H9 (cell line): ENCODE measurements around the gene KCTD12. TPM values are rescaled to one million over a fixed set of nuclear protein-coding genes. Genes with fewer than 3 reads are reported as not detected.
"Not testable (repeated sequence)": the region's sequence is repeated elsewhere in the genome, so short reads cannot be mapped to it uniquely, and the experiment has no call there.

Experiments used
- DNase-seq: peaks from one replicate; pipeline ENCODE4 v3.0.0-alpha.2; 2017
- H2AFZ ChIP-seq: one replicate; pipeline ENCODE4 v1.6.1; 2013; ENCODE audit warnings: mild to moderate bottlenecking, low read length, control low read depth, moderate library complexity
- H2AK5ac ChIP-seq: 2 replicates; pipeline ENCODE4 v1.6.1; 2013; ENCODE audit warnings: low read length, control low read depth, mixed read lengths; ENCODE audit not compliant: insufficient read length
- H2BK120ac ChIP-seq: one replicate; pipeline ENCODE4 v1.6.1; 2013; ENCODE audit warnings: low read depth, mild to moderate bottlenecking, low read length, control low read depth, inconsistent platforms; ENCODE audit not compliant: poor library complexity, severe bottlenecking
- H2BK12ac ChIP-seq: 2 replicates; pipeline ENCODE4 v1.6.1; 2013; ENCODE audit warnings: low read length, control low read depth, mixed read lengths, low read depth; ENCODE audit not compliant: insufficient read length
- H2BK15ac ChIP-seq: 2 replicates; pipeline ENCODE4 v1.6.1; 2013; ENCODE audit warnings: low read depth, low read length, control low read depth
- H2BK20ac ChIP-seq: one replicate; pipeline ENCODE4 v1.6.1; 2013; ENCODE audit warnings: low read depth, mild to moderate bottlenecking, low read length, control low read depth, inconsistent platforms; ENCODE audit not compliant: poor library complexity, severe bottlenecking
- H2BK5ac ChIP-seq: 2 replicates; pipeline ENCODE4 v1.6.1; 2013; ENCODE audit warnings: low read length, control low read depth, mixed read lengths; ENCODE audit not compliant: insufficient read length
- H3K14ac ChIP-seq: 2 replicates; pipeline ENCODE4 v1.6.1; 2013; ENCODE audit warnings: low read length, control low read depth; ENCODE audit not compliant: insufficient read depth
- H3K18ac ChIP-seq: 2 replicates; pipeline ENCODE4 v1.6.1; 2013; ENCODE audit warnings: low read depth, mild to moderate bottlenecking, mixed read lengths, low read length, control low read depth; ENCODE audit not compliant: insufficient read length
- H3K23ac ChIP-seq: 2 replicates; pipeline ENCODE4 v1.6.1; 2013; ENCODE audit warnings: low read length, control low read depth, mixed read lengths, low read depth; ENCODE audit not compliant: insufficient read length
- H3K23me2 ChIP-seq: 2 replicates; pipeline ENCODE4 v1.6.1; 2013; ENCODE audit warnings: low read depth, mild to moderate bottlenecking, mixed read lengths, low read length, control low read depth; ENCODE audit not compliant: insufficient read length, poor library complexity, severe bottlenecking
- H3K27ac ChIP-seq: 2 replicates; pipeline ENCODE4 v1.5.1; 2013; ENCODE audit warnings: low read length, control low read depth, mixed read lengths, low read depth; ENCODE audit not compliant: insufficient read length
- H3K27me3 ChIP-seq: 2 replicates; pipeline ENCODE4 v1.6.1; 2013; ENCODE audit warnings: low read length, control low read depth, inconsistent platforms; ENCODE audit not compliant: insufficient read depth
- H3K4ac ChIP-seq: 2 replicates; pipeline ENCODE4 v1.6.1; 2013; ENCODE audit warnings: low read depth, mild to moderate bottlenecking, control low read depth, inconsistent platforms, low read length, moderate library complexity
- H3K4me1 ChIP-seq: 2 replicates; pipeline ENCODE4 v1.6.1; 2013; ENCODE audit warnings: low read length, control low read depth, inconsistent platforms; ENCODE audit not compliant: insufficient read depth
- H3K4me2 ChIP-seq: 2 replicates; pipeline ENCODE4 v1.6.1; 2013; ENCODE audit warnings: low read length, control low read depth, mixed read lengths; ENCODE audit not compliant: insufficient read length, insufficient read depth
- H3K56ac ChIP-seq: 2 replicates; pipeline ENCODE4 v1.6.1; 2013; ENCODE audit warnings: low read depth, mild to moderate bottlenecking, mixed read lengths, low read length, control low read depth; ENCODE audit not compliant: insufficient read length
- H3K79me1 ChIP-seq: 2 replicates; pipeline ENCODE4 v1.6.1; 2013; ENCODE audit warnings: low read depth, mild to moderate bottlenecking, moderate library complexity, low read length, control low read depth, inconsistent platforms; ENCODE audit not compliant: insufficient read depth, poor library complexity, severe bottlenecking
- H3K79me2 ChIP-seq: 2 replicates; pipeline ENCODE4 v1.6.1; 2013; ENCODE audit warnings: low read length, control low read depth, inconsistent platforms; ENCODE audit not compliant: insufficient read depth
- H3K9ac ChIP-seq: 2 replicates; pipeline ENCODE4 v1.6.1; 2013; ENCODE audit warnings: low read length, control low read depth, mixed read lengths; ENCODE audit not compliant: insufficient read length; ENCODE audit errors: extremely low read depth
- H3K9me3 ChIP-seq: one replicate; pipeline ENCODE4 v1.6.1; 2013; ENCODE audit warnings: low read depth, low read length, inconsistent platforms; ENCODE audit not compliant: control insufficient read depth
- H3T11ph ChIP-seq: one replicate; pipeline ENCODE4 v1.6.1; 2013; ENCODE audit warnings: mild to moderate bottlenecking, low read length, control low read depth, inconsistent platforms
- H4K20me1 ChIP-seq: one replicate; pipeline ENCODE4 v1.6.1; 2013; ENCODE audit not compliant: control insufficient read depth, insufficient read length, insufficient read depth
- H4K5ac ChIP-seq: 2 replicates; pipeline ENCODE4 v1.6.1; 2013; ENCODE audit warnings: low read depth, mild to moderate bottlenecking, mixed read lengths, low read length, control low read depth; ENCODE audit not compliant: insufficient read length
- H4K8ac ChIP-seq: replicated peaks from 2 replicates; pipeline ENCODE4 v1.6.1; 2013; ENCODE audit warnings: low read length, control low read depth, mixed read lengths, low read depth; ENCODE audit not compliant: insufficient read length
- H4K91ac ChIP-seq: 2 replicates; pipeline ENCODE4 v1.6.1; 2013; ENCODE audit warnings: low read depth, mild to moderate bottlenecking, moderate library complexity, mixed read lengths, low read length, control low read depth; ENCODE audit not compliant: insufficient read length
- H3K27ac Mint-ChIP-seq, 3 experiments: 2 replicates in 2 of 3; 3 replicates in 1 of 3; pipeline ENCODE4 v1.8.0; 2020 to 2021; ENCODE audit warnings: mixed read lengths in 3 of 3, mild to moderate bottlenecking in 1 of 3, moderate library complexity in 1 of 3
- H3K27me3 Mint-ChIP-seq: 2 replicates; pipeline ENCODE4 v1.8.0; 2021; ENCODE audit warnings: low read depth, mild to moderate bottlenecking, moderate library complexity, mixed read lengths
- H3K36me3 Mint-ChIP-seq, 3 experiments: 2 replicates in 2 of 3; 3 replicates in 1 of 3; pipeline ENCODE4 v1.8.0; 2020 to 2021; ENCODE audit warnings: low read depth in 3 of 3, mixed read lengths in 3 of 3; ENCODE audit not compliant: insufficient read depth in 1 of 3
- H3K4me1 Mint-ChIP-seq, 2 experiments: 2 replicates each; pipeline ENCODE4 v1.8.0; 2020; ENCODE audit warnings: mixed read lengths in 2 of 2
- H3K4me3 Mint-ChIP-seq, 2 experiments: 2 replicates in 1 of 2; 3 replicates in 1 of 2; pipeline ENCODE4 v1.8.0; 2020 to 2021; ENCODE audit warnings: mild to moderate bottlenecking in 2 of 2, mixed read lengths in 2 of 2, moderate library complexity in 1 of 2
- H3K9me3 Mint-ChIP-seq, 2 experiments: 2 replicates in 1 of 2; 3 replicates in 1 of 2; pipeline ENCODE4 v1.8.0; 2020; ENCODE audit warnings: mild to moderate bottlenecking in 2 of 2, mixed read lengths in 2 of 2, moderate library complexity in 1 of 2
- CTCF ChIP-seq: fragments of 200-600 bp; sonication (generic); conservative IDR thresholded peaks from 3 replicates; pipeline ENCODE4 v1.8.0; 2021; ENCODE audit warnings: antibody characterized with exemption, mild to moderate bottlenecking
- WGBS: extraction: QIAGEN DNeasy Blood & Tissue Kit; methylation state at CpG from one replicate; pipeline ENCODE4 v1.1.7; 2013; ENCODE audit warnings: missing lambda C conversion rate, low lambda C conversion rate, mixed read lengths; ENCODE audit not compliant: insufficient read length; ENCODE audit errors: extremely low coverage; 5-methylcytosine and 5-hydroxymethylcytosine counted together
- total RNA-seq: library from RNA; stranded (reverse); gene quantifications from 2 replicates; pipeline ENCODE4 v1.2.1, GENCODE V29; 2021

The KCTD12 gene
- total RNA-seq, 1 experiment from 2014 or later, result 3.4 TPM

GRCh38 chr13:76903544-76904162, 17.4 kb upstream of the KCTD12 start:
- H2BK12ac ChIP-seq, result no peak overlapping the region
- no peak overlapping the region for H3K4ac ChIP-seq
- H2AK5ac ChIP-seq, result no peak overlapping the region
- H3K18ac ChIP-seq, result no peak overlapping the region
- H2BK15ac ChIP-seq, result no peak overlapping the region
- no peak overlapping the region for H4K5ac ChIP-seq
- H3K23me2 ChIP-seq, result no peaks in the 10 kb centered on the region
- no peak overlapping the region for H2BK20ac ChIP-seq
- Mint-ChIP-seq H3K36me3 (peaks cover 6 to 12% (median 10%) of the 10 kb centered on the region in 3 experiments), H3K4me1 (no peaks in the 10 kb centered on the region), H3K27ac (no peak overlapping the region), H3K4me3 (no peak overlapping the region), H3K9me3 (peaks cover 12 to 15% of the 10 kb centered on the region in 2 experiments), H3K27me3 (no peaks in the 10 kb centered on the region)
- no peak overlapping the region for H2BK5ac ChIP-seq
- no peaks in the 10 kb centered on the region for H3K79me2 ChIP-seq
- no peak overlapping the region for H4K8ac ChIP-seq
- H3K56ac ChIP-seq, result no peak overlapping the region
- no peaks in the 10 kb centered on the region for H3K79me1 ChIP-seq
- peak; percentile 70 for DNase-seq
- no peak overlapping the region for H2AFZ ChIP-seq
- no peaks in the 10 kb centered on the region for H3K9me3 ChIP-seq
- no peak overlapping the region for H3K9ac ChIP-seq
- no peak overlapping the region for H4K91ac ChIP-seq
- no peak overlapping the region for H2BK120ac ChIP-seq
- H3K4me1 ChIP-seq, result no peaks in the 10 kb centered on the region
- H3K14ac ChIP-seq, result no peak overlapping the region
- TF ChIP-seq CTCF, result peak; percentile 98
- no peak overlapping the region for H3K4me2 ChIP-seq
- no peak overlapping the region for H3K23ac ChIP-seq
- no CpG with 5 or more reads among the region's 3 CpGs for WGBS
- H4K20me1 ChIP-seq, result no peaks in the 10 kb centered on the region
- no peak overlapping the region for H3K27ac ChIP-seq
- H3K27me3 ChIP-seq, result no peaks in the 10 kb centered on the region
- no peak overlapping the region for H3T11ph ChIP-seq

- not testable (repeated sequence) for H3K9me3 ChIP-seq, H3K18ac ChIP-seq, H3K79me1 ChIP-seq, H3K56ac ChIP-seq, H3K23me2 ChIP-seq, H2BK120ac ChIP-seq, H4K5ac ChIP-seq, H2AFZ ChIP-seq, H3K4me2 ChIP-seq, H3K27ac Mint-ChIP-seq, H2BK5ac ChIP-seq, H3K4ac ChIP-seq, H4K8ac ChIP-seq, H2AK5ac ChIP-seq, H3K27ac ChIP-seq, H3T11ph ChIP-seq, H4K20me1 ChIP-seq, H2BK15ac ChIP-seq, H3K27me3 ChIP-seq, H3K14ac ChIP-seq, H3K4me3 Mint-ChIP-seq, H4K91ac ChIP-seq, DNase-seq, H3K23ac ChIP-seq, H3K79me2 ChIP-seq, H2BK12ac ChIP-seq, H3K27me3 Mint-ChIP-seq, H3K4me1 ChIP-seq, H2BK20ac ChIP-seq, H3K9ac ChIP-seq, H3K4me1 Mint-ChIP-seq
- H3K9me3 Mint-ChIP-seq, result peaks cover 13 to 19% of the 10 kb centered on the region in 2 experiments
- no CpG with 5 or more reads among the region's 4 CpGs for WGBS
- H3K36me3 Mint-ChIP-seq, result peaks cover 7 to 13% (median 11%) of the 10 kb centered on the region in 3 experiments
Observed at GRCh38 chr13:76899066-76899465, 12.9 kb upstream of the KCTD12 start.
